HFF-Myc (cell line): ENCODE measurements around the gene PAK4.

Source experiments
- DNase-seq: peaks from one replicate; pipeline ENCODE4 v3.0.0-alpha.2; 2011; ENCODE audit warnings: low read depth; ENCODE audit errors: extremely low read depth
- H3K4me3 ChIP-seq: replicated peaks from 2 replicates; pipeline ENCODE4 v1.5.1; 2011; ENCODE audit warnings: low read depth, mild to moderate bottlenecking, control low read depth, low read length
- TF ChIP-seq, protein P1 (sequence below): IDR thresholded peaks from 2 replicates; pipeline ENCODE4 v1.5.1; 2012; ENCODE audit warnings: mild to moderate bottlenecking, low read depth, low read length, control low read depth; ENCODE audit errors: missing control alignments

PAK4 gene

DNA sequence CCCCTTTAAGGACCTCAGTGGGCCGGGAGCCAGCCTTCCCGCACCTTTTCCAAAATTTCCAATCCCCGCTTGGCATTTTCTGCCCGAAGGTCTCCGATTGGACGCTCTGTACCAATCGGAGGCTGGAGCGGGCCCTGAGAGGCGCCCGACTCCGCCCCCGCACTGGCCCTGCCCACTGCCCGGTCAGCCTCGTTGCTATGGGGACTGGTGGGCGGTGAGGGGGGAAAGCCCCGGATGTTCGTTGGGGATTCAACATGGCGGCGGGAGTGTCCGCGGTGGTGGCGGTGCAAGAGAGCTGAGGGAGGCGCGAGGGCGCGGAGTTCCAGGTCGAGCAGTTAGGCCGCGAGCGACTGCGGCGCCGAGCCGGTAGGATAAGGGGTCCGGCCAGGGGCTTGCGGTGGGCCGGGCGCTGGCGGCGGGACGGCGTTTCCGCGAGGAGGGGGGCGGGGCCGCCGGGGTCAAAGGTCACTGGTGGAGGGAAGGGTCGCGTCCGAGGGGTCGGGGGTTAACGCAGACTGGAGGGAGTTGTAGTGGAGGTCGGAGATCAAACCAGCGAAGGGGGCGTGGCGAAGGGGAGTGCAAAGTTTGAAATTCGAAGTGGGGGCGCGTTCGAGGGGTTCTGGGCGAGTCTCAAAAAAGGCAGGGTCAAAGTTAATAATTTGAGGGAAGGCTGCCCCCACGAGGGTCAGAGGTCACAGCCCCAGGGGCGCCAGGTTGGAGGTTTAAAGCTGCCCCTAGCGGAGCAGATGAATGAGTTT lies at the start of gene PAK4:
PAK4 (plus strand) TSS at position 233 of the 758 bp plus-strand sequence. CDS start 43,768 bp downstream, outside the sequence.
- peak within 1 kb of the TSS; percentile 87 for H3K4me3 ChIP-seq
- DNase-seq: peak; percentile 87
- TF ChIP-seq, protein P1, sequence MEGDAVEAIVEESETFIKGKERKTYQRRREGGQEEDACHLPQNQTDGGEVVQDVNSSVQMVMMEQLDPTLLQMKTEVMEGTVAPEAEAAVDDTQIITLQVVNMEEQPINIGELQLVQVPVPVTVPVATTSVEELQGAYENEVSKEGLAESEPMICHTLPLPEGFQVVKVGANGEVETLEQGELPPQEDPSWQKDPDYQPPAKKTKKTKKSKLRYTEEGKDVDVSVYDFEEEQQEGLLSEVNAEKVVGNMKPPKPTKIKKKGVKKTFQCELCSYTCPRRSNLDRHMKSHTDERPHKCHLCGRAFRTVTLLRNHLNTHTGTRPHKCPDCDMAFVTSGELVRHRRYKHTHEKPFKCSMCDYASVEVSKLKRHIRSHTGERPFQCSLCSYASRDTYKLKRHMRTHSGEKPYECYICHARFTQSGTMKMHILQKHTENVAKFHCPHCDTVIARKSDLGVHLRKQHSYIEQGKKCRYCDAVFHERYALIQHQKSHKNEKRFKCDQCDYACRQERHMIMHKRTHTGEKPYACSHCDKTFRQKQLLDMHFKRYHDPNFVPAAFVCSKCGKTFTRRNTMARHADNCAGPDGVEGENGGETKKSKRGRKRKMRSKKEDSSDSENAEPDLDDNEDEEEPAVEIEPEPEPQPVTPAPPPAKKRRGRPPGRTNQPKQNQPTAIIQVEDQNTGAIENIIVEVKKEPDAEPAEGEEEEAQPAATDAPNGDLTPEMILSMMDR: no peak

DNA sequence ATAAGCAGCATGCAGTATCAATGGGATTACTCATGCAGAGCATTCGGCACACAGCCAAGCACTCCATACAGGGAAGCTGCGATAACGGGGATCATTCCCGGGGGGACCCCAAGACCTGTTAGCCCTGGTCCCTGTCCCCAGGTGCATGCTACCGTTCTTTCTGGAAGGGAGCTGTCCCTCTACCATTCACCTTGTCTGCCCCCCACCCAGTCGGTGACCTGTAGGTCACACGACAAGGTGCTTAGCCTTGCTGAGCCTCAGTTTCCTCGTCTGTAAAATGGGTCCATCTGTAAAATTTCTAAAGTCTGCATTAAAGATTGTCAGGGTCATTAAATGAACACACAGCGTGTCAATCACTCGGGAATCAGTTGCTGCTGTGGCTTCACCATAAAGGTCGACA lies 48.3 kb upstream of the PAK4 start:
- no peak overlapping the region for H3K4me3 ChIP-seq
- TF ChIP-seq, protein P1: no peak
- no peak for DNase-seq

DNA sequence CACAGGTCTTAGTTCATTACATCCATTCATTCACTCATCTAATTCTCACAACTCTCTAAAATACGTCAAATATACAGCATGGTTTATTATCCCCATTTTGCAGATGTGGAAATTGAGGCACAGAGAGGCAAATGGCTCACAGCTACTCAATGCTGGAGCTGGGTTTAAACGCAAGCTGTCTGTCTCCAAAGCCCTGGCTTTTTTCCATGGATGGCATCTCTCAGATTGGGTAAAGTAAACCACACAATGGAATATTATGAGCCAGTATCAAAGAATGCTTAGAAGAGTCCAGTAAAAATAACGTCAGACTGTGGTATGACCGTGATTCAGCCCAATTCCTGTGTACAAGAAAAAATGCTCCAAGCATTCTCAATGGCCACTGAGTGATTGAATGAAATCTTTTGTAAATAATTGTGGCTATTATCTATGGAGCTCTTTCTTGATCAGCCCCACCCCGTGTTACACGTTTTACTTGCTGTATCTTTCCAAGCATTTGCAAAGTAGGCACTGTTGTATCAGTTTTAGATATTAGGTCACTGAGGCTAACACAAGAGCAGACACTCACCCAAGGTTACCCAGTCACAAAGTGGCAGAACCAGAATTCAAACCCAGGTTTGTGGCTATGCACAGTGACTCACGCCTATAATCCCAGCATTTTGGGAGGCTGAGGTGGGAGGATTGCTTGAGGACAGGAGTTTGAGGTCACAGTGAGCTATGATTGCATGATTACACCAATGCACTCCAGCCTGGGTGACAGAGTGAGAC lies 47.0 kb upstream of the PAK4 start:
- no peak overlapping the region for H3K4me3 ChIP-seq
- peak; percentile 35 for DNase-seq
- TF ChIP-seq, protein P1: no peak

DNA sequence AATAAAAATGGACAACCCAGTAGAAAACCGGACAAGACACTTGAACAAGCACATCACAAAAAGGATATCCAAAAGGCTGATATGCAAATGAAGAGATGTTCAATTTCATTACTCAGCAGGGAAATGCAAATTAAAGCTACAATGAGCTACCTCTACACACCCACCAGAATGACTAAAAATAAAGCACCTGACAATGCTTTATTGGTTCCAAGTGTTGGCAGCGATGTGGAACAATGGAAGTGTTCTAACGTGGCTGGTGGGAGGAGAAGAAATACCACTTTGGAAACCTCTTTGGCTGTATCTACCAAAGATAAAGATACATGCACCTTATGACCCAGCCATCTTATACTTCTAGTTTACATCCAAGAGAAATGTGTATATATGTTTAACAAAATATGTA lies 45.2 kb upstream of the PAK4 start:
- H3K4me3 ChIP-seq: no peak overlapping the region
- no peak for DNase-seq
- TF ChIP-seq, protein P1: no peak

DNA sequence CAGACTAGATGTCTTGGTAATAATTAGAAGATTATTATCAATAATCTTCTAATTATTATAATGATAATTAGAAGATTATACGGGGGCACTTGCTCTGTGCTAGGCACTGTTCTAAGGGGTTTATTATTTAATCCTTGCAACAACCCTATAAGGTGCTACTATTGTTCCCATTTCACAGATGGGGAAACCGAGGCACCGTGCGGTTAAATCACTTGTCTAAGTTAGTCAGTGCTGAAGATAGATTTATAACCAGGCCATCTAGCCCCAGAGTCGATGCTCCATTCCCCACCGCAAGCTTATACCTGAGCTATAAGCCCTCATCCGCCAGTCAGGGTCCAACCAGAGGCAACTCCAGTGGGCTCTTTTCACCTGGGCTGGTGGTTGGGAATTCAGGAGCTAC lies 43.4 kb upstream of the PAK4 start:
- TF ChIP-seq, protein P1: no peak

DNA sequence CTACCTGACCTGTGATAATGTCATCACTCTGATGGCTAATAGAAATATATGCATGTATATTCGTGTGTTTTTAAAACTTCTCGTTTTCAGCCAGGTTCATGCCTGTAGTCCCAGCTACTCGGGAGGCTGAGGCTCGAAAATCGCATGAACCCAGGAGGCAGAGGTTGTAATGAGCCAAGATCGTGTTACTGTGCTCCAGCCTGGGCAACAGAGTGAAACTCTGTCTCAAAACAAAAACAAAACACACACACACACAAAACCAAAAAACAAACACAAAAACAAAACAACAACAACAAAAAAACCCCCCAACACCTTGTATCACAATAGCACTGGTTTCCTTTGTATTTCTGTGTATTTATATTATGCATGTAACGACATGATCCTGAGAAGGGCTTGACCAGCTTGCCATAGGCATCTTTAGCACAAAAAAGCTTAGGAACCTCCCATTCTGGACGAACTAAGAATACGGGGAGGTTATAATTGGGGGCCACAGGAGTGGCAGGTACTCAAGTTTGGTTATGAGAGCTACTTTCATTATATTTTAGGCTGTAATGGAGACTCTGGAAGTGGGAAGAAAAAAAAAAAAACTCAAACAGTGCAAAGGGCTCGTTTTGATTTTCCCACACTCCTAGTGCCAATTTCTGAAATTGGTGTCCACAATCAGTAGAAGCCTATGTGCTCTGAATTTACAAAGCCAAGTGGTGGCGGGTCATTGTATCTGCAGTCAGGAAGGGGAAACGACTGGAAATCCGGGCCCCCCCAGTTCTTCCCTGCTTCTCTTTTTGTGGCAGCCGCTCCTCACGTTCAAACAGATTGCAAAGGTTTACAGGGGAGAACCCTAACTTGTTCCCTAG lies 42.6 kb upstream of the PAK4 start:
- no peak overlapping the region for H3K4me3 ChIP-seq
- DNase-seq: no peak
- TF ChIP-seq, protein P1: no peak

More for the DNA sequence above, 43.4 kb upstream of the PAK4 start:
- DNase-seq: no peak
- H3K4me3 ChIP-seq: no peak overlapping the region
